Nephron progenitor cell (in vitro differentiated cells): ENCODE measurements around the gene HPSE2.

ENCODE experiments used
- DNase-seq: peaks from one replicate; pipeline ENCODE4 v3.0.0; 2021
- H3K27ac Mint-ChIP-seq: 2 replicates; pipeline ENCODE4 v1.8.0; 2021; ENCODE audit warnings: mild to moderate bottlenecking, moderate library complexity, mixed read lengths
- H3K27me3 Mint-ChIP-seq: 2 replicates; pipeline ENCODE4 v1.8.0; 2021; ENCODE audit warnings: mild to moderate bottlenecking, low read depth, mixed read lengths; ENCODE audit not compliant: poor library complexity
- H3K36me3 Mint-ChIP-seq: 2 replicates; pipeline ENCODE4 v1.8.0; 2021; ENCODE audit warnings: low read depth, mixed read lengths
- H3K4me1 Mint-ChIP-seq: 2 replicates; pipeline ENCODE4 v1.8.0; 2021; ENCODE audit warnings: mixed read lengths
- H3K4me3 Mint-ChIP-seq: 2 replicates; pipeline ENCODE4 v1.8.0; 2021; ENCODE audit warnings: mild to moderate bottlenecking, moderate library complexity, mixed read lengths
- H3K9me3 Mint-ChIP-seq: 2 replicates; pipeline ENCODE4 v1.8.0; 2021; ENCODE audit warnings: mild to moderate bottlenecking, moderate library complexity, mixed read lengths
- CTCF ChIP-seq: fragments of 200-600 bp; sonication (generic); IDR thresholded peaks from 2 replicates; pipeline ENCODE4 v1.5.0; 2021; ENCODE audit warnings: antibody characterized with exemption

HPSE2 gene

GRCh38 chr10:98528166-98528804 is 707.4 kb downstream of the HPSE2 start:
- TF ChIP-seq CTCF, result no peak
- H3K27me3 Mint-ChIP-seq, result peaks cover 4% of the 10 kb centered on the region
- no peak for DNase-seq
- H3K27ac Mint-ChIP-seq, result no peak overlapping the region
- H3K4me3 Mint-ChIP-seq, result no peak overlapping the region
- H3K9me3 Mint-ChIP-seq, result no peaks in the 10 kb centered on the region
- H3K36me3 Mint-ChIP-seq, result no peaks in the 10 kb centered on the region
- no peaks in the 10 kb centered on the region for H3K4me1 Mint-ChIP-seq

GRCh38 chr10:98525969-98526368 is 709.7 kb downstream of the HPSE2 start:
- H3K27ac Mint-ChIP-seq, result no peak overlapping the region
- H3K9me3 Mint-ChIP-seq, result no peaks in the 10 kb centered on the region
- H3K27me3 Mint-ChIP-seq, result peaks cover 4% of the 10 kb centered on the region
- H3K4me1 Mint-ChIP-seq, result no peaks in the 10 kb centered on the region
- no peak for DNase-seq
- no peak overlapping the region for H3K4me3 Mint-ChIP-seq
- TF ChIP-seq CTCF, result no peak
- H3K36me3 Mint-ChIP-seq, result no peaks in the 10 kb centered on the region

- Mint-ChIP-seq H3K4me3 (no peak overlapping the region), H3K4me1 (peaks cover 5% of the 10 kb centered on the region), H3K9me3 (no peaks in the 10 kb centered on the region)
Observed at GRCh38 chr10:98524124-98524523, 711.5 kb downstream of the HPSE2 start.

GRCh38 chr10:98519841-98520240 is 715.8 kb downstream of the HPSE2 start:
- H3K4me3 Mint-ChIP-seq, result no peak overlapping the region
- DNase-seq, result no peak
- no peaks in the 10 kb centered on the region for H3K27me3 Mint-ChIP-seq
- H3K36me3 Mint-ChIP-seq, result no peaks in the 10 kb centered on the region
- no peaks in the 10 kb centered on the region for H3K9me3 Mint-ChIP-seq
- TF ChIP-seq CTCF, result no peak
- peaks cover 5% of the 10 kb centered on the region for H3K4me1 Mint-ChIP-seq
- no peak overlapping the region for H3K27ac Mint-ChIP-seq

More at GRCh38 chr10:98524124-98524523, 711.5 kb downstream of the HPSE2 start:
- DNase-seq, result no peak
- no peaks in the 10 kb centered on the region for H3K27me3 Mint-ChIP-seq
- H3K27ac Mint-ChIP-seq, result no peak overlapping the region
- TF ChIP-seq CTCF, result no peak
- H3K36me3 Mint-ChIP-seq, result no peaks in the 10 kb centered on the region

GRCh38 chr10:98517672-98518071 is 718.0 kb downstream of the HPSE2 start:
- H3K27ac Mint-ChIP-seq, result no peak overlapping the region

More at GRCh38 chr10:98517672-98518071, 718.0 kb downstream of the HPSE2 start:
- Mint-ChIP-seq H3K36me3 (no peaks in the 10 kb centered on the region), H3K4me1 (peaks cover 5% of the 10 kb centered on the region), H3K9me3 (no peaks in the 10 kb centered on the region), H3K4me3 (no peak overlapping the region), H3K27me3 (no peaks in the 10 kb centered on the region)
- no peak for DNase-seq
- TF ChIP-seq CTCF, result no peak
